ENCODE results near the gene PHYHIPL.

Gene PHYHIPL

GRCh38 chr10:59258890-59259289 lies 82.4 kb downstream of the PHYHIPL start:
- no peak for DNase-seq

- no peak for DNase-seq
Measured at GRCh38 chr10:59265141-59265540, 88.7 kb downstream of the PHYHIPL start.

- no peak for DNase-seq
Measured at GRCh38 chr10:59266321-59266720, 89.9 kb downstream of the PHYHIPL start.

- DNase-seq = no peak
Measured at GRCh38 chr10:59268460-59268859, 92.0 kb downstream of the PHYHIPL start.

- no peak for DNase-seq
Measured at GRCh38 chr10:59269651-59270050, 93.2 kb downstream of the PHYHIPL start.

GRCh38 chr10:59270492-59270891 lies 94.0 kb downstream of the PHYHIPL start:
- DNase-seq = no peak

GRCh38 chr10:59271160-59271559 lies 94.7 kb downstream of the PHYHIPL start:
- no peak for DNase-seq

- no peak for DNase-seq
Measured at GRCh38 chr10:59272061-59272460, 95.6 kb downstream of the PHYHIPL start.

- no peak for DNase-seq
Measured at GRCh38 chr10:59273445-59273844, 97.0 kb downstream of the PHYHIPL start.

- DNase-seq = no peak
Measured at GRCh38 chr10:59276133-59276532, 99.7 kb downstream of the PHYHIPL start.

- no peak for DNase-seq
Measured at GRCh38 chr10:59276919-59277318, 100.5 kb downstream of the PHYHIPL start.

GRCh38 chr10:59279476-59279875 lies 103.0 kb downstream of the PHYHIPL start:
- DNase-seq = no peak

- no peak for DNase-seq
Measured at GRCh38 chr10:59279991-59280505, 103.6 kb downstream of the PHYHIPL start.

- DNase-seq = no peak
Measured at GRCh38 chr10:59281861-59282260, 105.4 kb downstream of the PHYHIPL start.

- peak; percentile 40 for DNase-seq
Measured at GRCh38 chr10:59283456-59284091, 107.1 kb downstream of the PHYHIPL start.

- DNase-seq = no peak
Measured at GRCh38 chr10:59284118-59284975, 107.9 kb downstream of the PHYHIPL start.

- no peak for DNase-seq
Measured at GRCh38 chr10:59285073-59285472, 108.6 kb downstream of the PHYHIPL start.

- DNase-seq = no peak
Measured at GRCh38 chr10:59285848-59286247, 109.4 kb downstream of the PHYHIPL start.

- no peak for DNase-seq
Measured at GRCh38 chr10:59287587-59288255, 111.3 kb downstream of the PHYHIPL start.

GRCh38 chr10:59289853-59290252 lies 113.4 kb downstream of the PHYHIPL start:
- DNase-seq = no peak

- DNase-seq = no peak
Measured at GRCh38 chr10:59290448-59290847, 114.0 kb downstream of the PHYHIPL start.
